ENCODE measurements around the gene SVEP1. TPM values are rescaled to one million over a fixed set of nuclear protein-coding genes. Genes with fewer than 3 reads are reported as not detected.

SVEP1 gene
- total RNA-seq, 4 donors from 2014 or later = 0.99 to 31.7 (median 7.9) TPM

GRCh38 chr9:110457245-110457644, 122.3 kb downstream of the SVEP1 start:
- intact Hi-C loops (cut with DNase I) = no loop called here
- H3K27ac ChIP-seq = no peak overlapping the region
- H3K36me3 ChIP-seq = no peaks in the 10 kb centered on the region
- H3K4me1 ChIP-seq = no peaks in the 10 kb centered on the region
- no peak for TF ChIP-seq POLR2A (IDR thresholded peaks at IDR 0.05)
- no peak for TF ChIP-seq CTCF (IDR thresholded peaks at IDR 0.05)
- no peaks in the 10 kb centered on the region for H3K9me3 ChIP-seq
- H3K27me3 ChIP-seq = no peaks in the 10 kb centered on the region
- 67 to 75% methylated on average over 3 of the region's 3 CpGs for WGBS, 2 donors
- no peak overlapping the region for H3K4me3 ChIP-seq
- DNase-seq = no peak

DNA sequence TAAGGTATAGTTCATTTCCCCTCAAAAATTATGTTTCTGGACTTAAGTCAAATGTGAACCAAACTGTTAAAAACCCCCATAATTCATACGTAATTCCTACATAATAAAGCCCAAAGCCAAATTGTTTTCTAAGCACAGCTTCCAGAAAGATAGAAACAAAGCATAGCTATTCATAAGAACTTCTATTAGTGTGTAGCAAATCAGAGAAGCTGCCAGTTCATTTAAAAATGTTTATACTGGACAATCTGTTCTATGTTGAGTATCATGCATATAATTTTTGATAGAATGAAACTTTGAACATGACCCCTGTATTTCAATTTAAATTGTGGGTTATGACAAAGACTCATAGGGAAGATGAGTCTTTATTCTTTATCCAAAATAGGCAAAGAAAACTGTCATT, 122.9 kb downstream of the SVEP1 start:
- 0 to 46% methylated on average over 1 of the region's 1 CpG for WGBS, 2 donors
- Histone ChIP-seq H3K4me1 (no peaks in the 10 kb centered on the region), H3K27ac (no peak overlapping the region), H3K27me3 (no peaks in the 10 kb centered on the region), H3K9me3 (no peaks in the 10 kb centered on the region), H3K36me3 (no peaks in the 10 kb centered on the region), H3K4me3 (no peak overlapping the region)
- TF ChIP-seq CTCF (IDR thresholded peaks at IDR 0.05) = no peak
- TF ChIP-seq POLR2A (IDR thresholded peaks at IDR 0.05) = no peak
- intact Hi-C loops (cut with DNase I) = no loop called here
- no peak for DNase-seq

DNA sequence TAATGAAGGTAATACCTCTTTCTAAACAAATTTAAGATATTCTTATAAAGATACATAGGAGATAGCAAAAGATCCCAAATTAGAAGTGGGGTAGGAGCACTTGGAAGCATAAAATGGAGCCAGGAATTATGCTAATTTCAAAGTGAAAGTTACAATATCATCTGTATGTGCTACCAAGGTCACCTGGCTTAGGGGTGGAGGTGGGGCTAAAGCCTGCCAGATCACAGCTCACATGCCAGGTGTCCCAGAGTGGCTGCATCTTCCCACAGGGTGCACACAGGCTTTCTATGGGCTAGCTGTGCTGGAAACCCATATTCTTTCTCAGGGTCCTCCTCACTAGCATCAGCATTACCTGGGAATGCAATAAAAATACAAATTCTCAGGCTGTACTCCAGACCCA, 123.7 kb downstream of the SVEP1 start:
- Histone ChIP-seq H3K4me3 (no peak overlapping the region), H3K27ac (no peak overlapping the region), H3K36me3 (no peaks in the 10 kb centered on the region), H3K9me3 (no peaks in the 10 kb centered on the region), H3K4me1 (no peaks in the 10 kb centered on the region), H3K27me3 (no peaks in the 10 kb centered on the region)
- no peak for DNase-seq
- intact Hi-C loops (cut with DNase I) = no loop called here
- TF ChIP-seq POLR2A (IDR thresholded peaks at IDR 0.05) (no peak), CTCF (IDR thresholded peaks at IDR 0.05) (no peak)

- H3K4me3 ChIP-seq = no peak overlapping the region
These were observed 127.2 kb downstream of the SVEP1 start for GRCh38 chr9:110452227-110452801.

DNA sequence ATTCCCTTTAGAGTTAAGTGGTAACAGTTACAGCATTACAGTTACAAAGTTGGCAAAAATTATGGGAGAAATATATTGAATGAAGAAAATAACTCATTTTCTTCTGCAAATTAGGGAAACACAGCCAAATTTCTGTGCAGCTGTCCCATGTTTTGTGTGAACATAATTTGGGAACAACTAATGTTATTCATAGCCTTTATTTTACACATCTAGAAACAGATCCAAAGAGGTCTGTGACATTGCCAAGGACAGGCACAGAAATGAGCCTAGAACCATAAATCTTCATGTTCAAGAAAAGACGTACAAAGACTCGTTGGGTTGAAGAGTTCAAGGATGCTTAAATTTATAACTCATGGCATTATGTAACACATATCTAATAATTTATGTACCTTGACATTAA, 127.8 kb downstream of the SVEP1 start:
- WGBS, 2 donors = 20 to 43% methylated on average over 2 of the region's 2 CpGs

More at GRCh38 chr9:110452227-110452801, 127.2 kb downstream of the SVEP1 start:
- H3K9me3 ChIP-seq = no peaks in the 10 kb centered on the region
- no peaks in the 10 kb centered on the region for H3K27me3 ChIP-seq
- H3K4me1 ChIP-seq = no peaks in the 10 kb centered on the region
- H3K27ac ChIP-seq = no peak overlapping the region
- intact Hi-C loops (cut with DNase I) = no loop called here
- peak in 3 of 6 experiments; percentile 25 to 52 (median 28) for TF ChIP-seq CTCF (IDR thresholded peaks at IDR 0.05)
- no peak for TF ChIP-seq POLR2A (IDR thresholded peaks at IDR 0.05)
- no peak for DNase-seq
- 29% methylated on average over 3 of the region's 3 CpGs for WGBS, 2 donors
- no peaks in the 10 kb centered on the region for H3K36me3 ChIP-seq

More for the DNA sequence above, 127.8 kb downstream of the SVEP1 start:
- H3K36me3 ChIP-seq = peaks cover 0 to under 1% (median 0%) of the 10 kb centered on the region in 3 donors
- H3K4me1 ChIP-seq = no peaks in the 10 kb centered on the region
- intact Hi-C loops (cut with DNase I) = no loop called here
- peaks cover 0 to under 1% (median 0%) of the 10 kb centered on the region in 3 donors for H3K9me3 ChIP-seq
- no peak overlapping the region for H3K27ac ChIP-seq
- DNase-seq = no peak
- no peak overlapping the region for H3K4me3 ChIP-seq
- no peak for TF ChIP-seq CTCF (IDR thresholded peaks at IDR 0.05)
- no peak for TF ChIP-seq POLR2A (IDR thresholded peaks at IDR 0.05)
- H3K27me3 ChIP-seq = no peaks in the 10 kb centered on the region
